Measurements from ENCODE around the gene EXOC6. TPM values are rescaled to one million over a fixed set of nuclear protein-coding genes. Genes with fewer than 3 reads are reported as not detected.
A peak's percentile ranks its signal among the peaks of the same experiment; 100 is the strongest.
"Not testable (repeated sequence)": the region's sequence is repeated elsewhere in the genome, so short reads cannot be mapped to it uniquely, and the experiment has no call there.

EXOC6 gene
- total RNA-seq, 2 donors from 2014 or later, result 9.7 to 13.4 TPM

- no peak for ATAC-seq
- no peak for DNase-seq
- intact Hi-C loops (cut with DNase I), result no loop called here
These were observed 65.7 kb downstream of the EXOC6 start for GRCh38 chr10:92913973-92914372.

- intact Hi-C loops (cut with DNase I), result no loop called here
- peak; percentile 70 to 87 for ATAC-seq
- peak; percentile 27 for DNase-seq
These were observed 66.4 kb downstream of the EXOC6 start for GRCh38 chr10:92914478-92915325.

GRCh38 chr10:92915892-92916291 is 67.6 kb downstream of the EXOC6 start:
- no peak for ATAC-seq
- DNase-seq, result no peak
- intact Hi-C loops (cut with DNase I), result no loop called here

GRCh38 chr10:92916433-92916832 is 68.1 kb downstream of the EXOC6 start:
- intact Hi-C loops (cut with DNase I), result no loop called here
- ATAC-seq, result no peak
- DNase-seq, result no peak

GRCh38 chr10:92918603-92919002 is 70.3 kb downstream of the EXOC6 start:
- DNase-seq (no peak), ATAC-seq (no peak)
- intact Hi-C loops (cut with DNase I), result no loop called here

GRCh38 chr10:92920866-92921265 is 72.5 kb downstream of the EXOC6 start:
- no peak for ATAC-seq
- DNase-seq, result no peak
- intact Hi-C loops (cut with DNase I), result no loop called here

GRCh38 chr10:92923416-92923815 is 75.1 kb downstream of the EXOC6 start:
- intact Hi-C loops (cut with DNase I), result no loop called here
- no peak for ATAC-seq
- no peak for DNase-seq

- DNase-seq, result no peak
- no peak for ATAC-seq
- intact Hi-C loops (cut with DNase I), result no loop called here
These were observed 81.6 kb downstream of the EXOC6 start for GRCh38 chr10:92929896-92930295.

- no peak for ATAC-seq
These were observed 83.3 kb downstream of the EXOC6 start for GRCh38 chr10:92931597-92931996.

GRCh38 chr10:92937876-92938275 is 89.6 kb downstream of the EXOC6 start:
- DNase-seq (no peak), ATAC-seq (no peak)
- intact Hi-C loops (cut with DNase I), result no loop called here

More at GRCh38 chr10:92931597-92931996, 83.3 kb downstream of the EXOC6 start:
- no peak for DNase-seq
- intact Hi-C loops (cut with DNase I), result no loop called here

- ATAC-seq (no peak), DNase-seq (no peak)
- intact Hi-C loops (cut with DNase I), result no loop called here
These were observed 90.5 kb downstream of the EXOC6 start for GRCh38 chr10:92938841-92939240.

GRCh38 chr10:92942226-92942625 is 93.9 kb downstream of the EXOC6 start:
- no peak for DNase-seq
- no peak for ATAC-seq
- intact Hi-C loops (cut with DNase I), result no loop called here

GRCh38 chr10:92946491-92946890 is 98.2 kb downstream of the EXOC6 start:
- intact Hi-C loops (cut with DNase I), result no loop called here
- DNase-seq (no peak), ATAC-seq (no peak)

GRCh38 chr10:92952573-92952972 is 104.3 kb downstream of the EXOC6 start:
- ATAC-seq; DNase-seq; intact Hi-C loops (cut with DNase I): not testable (repeated sequence)

GRCh38 chr10:92957223-92958010 is 109.1 kb downstream of the EXOC6 start:
- ATAC-seq (no peak), DNase-seq (no peak)

GRCh38 chr10:92961638-92962037 is 113.3 kb downstream of the EXOC6 start:
- intact Hi-C loops (cut with DNase I), result no loop called here
- DNase-seq (no peak), ATAC-seq (no peak)

More at GRCh38 chr10:92957223-92958010, 109.1 kb downstream of the EXOC6 start:
- intact Hi-C loops (cut with DNase I), result no loop called here

- intact Hi-C loops (cut with DNase I), result no loop called here
- ATAC-seq (no peak), DNase-seq (no peak)
These were observed 117.0 kb downstream of the EXOC6 start for GRCh38 chr10:92965314-92965713.

GRCh38 chr10:92967641-92968040 is 119.3 kb downstream of the EXOC6 start:
- no peak for DNase-seq
- ATAC-seq, result no peak
- intact Hi-C loops (cut with DNase I), result no loop called here

- ATAC-seq (no peak), DNase-seq (no peak)
- intact Hi-C loops (cut with DNase I), result no loop called here
These were observed 120.8 kb downstream of the EXOC6 start for GRCh38 chr10:92969151-92969550.

GRCh38 chr10:92970301-92971070 is 122.2 kb downstream of the EXOC6 start:
- DNase-seq, result no peak
- no peak for ATAC-seq
- intact Hi-C loops (cut with DNase I), result no loop called here
